GM19468 (cell line): ENCODE results near the gene FARS2.

ENCODE experiments used
- ATAC-seq: cut with Tn5 transposase; IDR thresholded peaks from one replicate; pipeline ENCODE4 v1.9.1; 2021; ENCODE audit warnings: mild to moderate bottlenecking, moderate library complexity, moderate number of reproducible peaks; ENCODE audit not compliant: unreplicated experiment; ENCODE audit errors: extremely low read depth

FARS2 gene

GRCh38 chr6:5482619-5483018 is 221.3 kb downstream of the FARS2 start:
- ATAC-seq = no peak

GRCh38 chr6:5484692-5485091 is 223.4 kb downstream of the FARS2 start:
- no peak for ATAC-seq

- peak; percentile 80 for ATAC-seq
Measured at GRCh38 chr6:5486214-5486613, 224.9 kb downstream of the FARS2 start.

GRCh38 chr6:5490501-5491069 is 229.3 kb downstream of the FARS2 start:
- no peak for ATAC-seq

GRCh38 chr6:5492356-5492755 is 231.0 kb downstream of the FARS2 start:
- no peak for ATAC-seq

GRCh38 chr6:5493806-5494205 is 232.5 kb downstream of the FARS2 start:
- ATAC-seq = no peak

- ATAC-seq = no peak
Measured at GRCh38 chr6:5497896-5498578, 236.7 kb downstream of the FARS2 start.

GRCh38 chr6:5498579-5498899 is 237.2 kb downstream of the FARS2 start:
- no peak for ATAC-seq

- ATAC-seq = no peak
Measured at GRCh38 chr6:5499644-5500306, 238.5 kb downstream of the FARS2 start.

- ATAC-seq = no peak
Measured at GRCh38 chr6:5501837-5502236, 240.5 kb downstream of the FARS2 start.

- ATAC-seq = no peak
Measured at GRCh38 chr6:5504078-5504477, 242.8 kb downstream of the FARS2 start.

- ATAC-seq = no peak
Measured at GRCh38 chr6:5506149-5506548, 244.8 kb downstream of the FARS2 start.

- no peak for ATAC-seq
Measured at GRCh38 chr6:5506597-5506996, 245.3 kb downstream of the FARS2 start.

- ATAC-seq = peak; percentile 90
Measured at GRCh38 chr6:5507131-5507681, 245.9 kb downstream of the FARS2 start.

- ATAC-seq = no peak
Measured at GRCh38 chr6:5509106-5509505, 247.8 kb downstream of the FARS2 start.

- ATAC-seq = no peak
Measured at GRCh38 chr6:5510331-5511133, 249.2 kb downstream of the FARS2 start.

GRCh38 chr6:5511954-5512353 is 250.6 kb downstream of the FARS2 start:
- no peak for ATAC-seq

GRCh38 chr6:5512422-5512821 is 251.1 kb downstream of the FARS2 start:
- no peak for ATAC-seq

- no peak for ATAC-seq
Measured at GRCh38 chr6:5513408-5513807, 252.1 kb downstream of the FARS2 start.

GRCh38 chr6:5514353-5514752 is 253.0 kb downstream of the FARS2 start:
- ATAC-seq = no peak

- no peak for ATAC-seq
Measured at GRCh38 chr6:5515200-5515599, 253.9 kb downstream of the FARS2 start.
